Keratinocyte (primary cell): Measurements from ENCODE around the gene CLN3.

Experiments
- EZH2 ChIP-seq: IDR thresholded peaks from one replicate; pipeline ENCODE4 v1.6.1; 2012; ENCODE audit warnings: inconsistent platforms, mild to moderate bottlenecking, low read length, moderate library complexity
- TF ChIP-seq, protein P1 (sequence below), 3 experiments: IDR thresholded peaks in 1 of 3; conservative IDR thresholded peaks in 1 of 3; optimal IDR thresholded peaks in 1 of 3; 2 replicates in 2 of 3; 3 replicates in 1 of 3; pipeline versions ENCODE3 to v1.5.1; 2011; ENCODE audit warnings: low read length in 3 of 3, mild to moderate bottlenecking in 3 of 3, moderate library complexity in 2 of 3, control low read depth in 1 of 3, inconsistent platforms in 1 of 3; ENCODE audit not compliant: insufficient read depth in 2 of 3; ENCODE audit errors: extremely low read depth in 1 of 3

DNA sequence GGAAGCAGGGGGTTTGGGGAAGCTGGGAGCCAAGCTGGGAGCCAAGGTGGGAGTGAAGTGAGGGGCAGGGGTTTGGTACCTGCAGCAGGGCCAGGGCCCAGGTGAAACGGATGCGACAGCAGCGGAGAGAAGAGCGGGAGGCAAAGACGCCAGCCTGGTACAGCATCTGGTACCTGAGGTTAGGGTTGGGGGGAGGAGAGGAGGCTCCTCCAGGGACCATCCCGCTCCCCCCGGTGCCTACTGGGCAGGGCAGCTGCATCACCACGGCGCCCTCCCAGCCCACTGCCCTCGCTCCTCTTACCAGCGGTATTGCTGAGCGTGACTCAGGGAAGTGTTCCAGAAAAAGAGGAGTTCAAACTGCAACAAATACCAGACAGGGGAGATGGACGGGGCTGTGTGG, 9.8 kb downstream of the CLN3 start:
- TF ChIP-seq, protein P1, sequence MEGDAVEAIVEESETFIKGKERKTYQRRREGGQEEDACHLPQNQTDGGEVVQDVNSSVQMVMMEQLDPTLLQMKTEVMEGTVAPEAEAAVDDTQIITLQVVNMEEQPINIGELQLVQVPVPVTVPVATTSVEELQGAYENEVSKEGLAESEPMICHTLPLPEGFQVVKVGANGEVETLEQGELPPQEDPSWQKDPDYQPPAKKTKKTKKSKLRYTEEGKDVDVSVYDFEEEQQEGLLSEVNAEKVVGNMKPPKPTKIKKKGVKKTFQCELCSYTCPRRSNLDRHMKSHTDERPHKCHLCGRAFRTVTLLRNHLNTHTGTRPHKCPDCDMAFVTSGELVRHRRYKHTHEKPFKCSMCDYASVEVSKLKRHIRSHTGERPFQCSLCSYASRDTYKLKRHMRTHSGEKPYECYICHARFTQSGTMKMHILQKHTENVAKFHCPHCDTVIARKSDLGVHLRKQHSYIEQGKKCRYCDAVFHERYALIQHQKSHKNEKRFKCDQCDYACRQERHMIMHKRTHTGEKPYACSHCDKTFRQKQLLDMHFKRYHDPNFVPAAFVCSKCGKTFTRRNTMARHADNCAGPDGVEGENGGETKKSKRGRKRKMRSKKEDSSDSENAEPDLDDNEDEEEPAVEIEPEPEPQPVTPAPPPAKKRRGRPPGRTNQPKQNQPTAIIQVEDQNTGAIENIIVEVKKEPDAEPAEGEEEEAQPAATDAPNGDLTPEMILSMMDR (optimal IDR thresholded peaks at IDR 0.05 in 1 of 3, IDR thresholded peaks at IDR 0.05 in 1 of 3, conservative IDR thresholded peaks at IDR 0.05 in 1 of 3; ENCODE audit: extremely low read depth in 1 of 3, insufficient read depth in 2 of 3, low read length in 3 of 3): no peak
- TF ChIP-seq EZH2: no peak
